A549 (cell line): Measurements from ENCODE around the gene TXNDC17. TPM values are rescaled to one million over a fixed set of nuclear protein-coding genes. Genes with fewer than 3 reads are reported as not detected.
A peak's percentile ranks its signal among the peaks of the same experiment; 100 is the strongest.
"Not testable (repeated sequence)": the region's sequence is repeated elsewhere in the genome, so short reads cannot be mapped to it uniquely, and the experiment has no call there.

Experiments used
- ATAC-seq, 2 experiments: fragments of 200-7000 bp in 1 of 2; fragments of >200 bp in 1 of 2; cut with Nextera tagmentation in 1 of 2; cut with Tn5 transposase in 1 of 2; 3 replicates each; pipeline versions ENCODE4 v1.8.0 to v1.9.1; 2018 to 2020; ENCODE audit warnings: mild to moderate bottlenecking in 1 of 2, moderate library complexity in 1 of 2
- CTCF ChIA-PET: fragments of 300-600 bp; sonication (Branson Sonifier 250); formaldehyde crosslinking; extraction: SDS; loops from one replicate; lab custom pipeline; 2021; ENCODE audit warnings: antibody characterized with exemption, inconsistent platforms; lab: Yijun Ruan, JAX
- POLR2A ChIA-PET: fragments of 350-600 bp; formaldehyde crosslinking; extraction: SDS; loops from one replicate; lab custom pipeline; 2021; ENCODE audit warnings: antibody characterized with exemption, inconsistent platforms; lab: Yijun Ruan, JAX
- DNase-seq, 2 experiments: peaks; one replicate each; pipeline versions ENCODE4 v3.0.0 to v3.0.0-alpha.2; 2011 to 2016; ENCODE audit warnings: low read depth in 1 of 2, low spot score in 1 of 2
- FAIRE-seq: peaks from 2 replicates; lab custom pipeline; 2011; peaks lifted over from hg19 to GRCh38; lab: Jason Lieb, UNC
- H3K27ac ChIP-seq, 2 experiments: fragments of >200 bp; sonication (Bioruptor Twin); formaldehyde crosslinking; 3 replicates each; pipeline ENCODE4 v1.5.1; 2016 to 2017
- H3K4me1 ChIP-seq: fragments of >200 bp; sonication (Bioruptor Twin); formaldehyde crosslinking; 3 replicates; pipeline ENCODE4 v1.6.1; 2016
- H3K4me2 ChIP-seq: fragments of >200 bp; sonication (Bioruptor Twin); formaldehyde crosslinking; 3 replicates; pipeline ENCODE4 v1.6.1; 2016
- H3K4me3 ChIP-seq: fragments of >200 bp; sonication (Bioruptor Twin); formaldehyde crosslinking; 3 replicates; pipeline ENCODE4 v1.5.1; 2016
- H3K9me3 ChIP-seq: fragments of >200 bp; sonication (Bioruptor Twin); formaldehyde crosslinking; 3 replicates; pipeline ENCODE4 v1.6.1; 2016
- CEBPB ChIP-seq, 2 experiments: fragments of >200 bp in 1 of 2; sonication (Bioruptor Twin) in 1 of 2; formaldehyde crosslinking in 1 of 2; IDR thresholded peaks; 2 replicates each; pipeline ENCODE4 v1.6.1; 2012 to 2016
- EHF ChIP-seq: fragments of 250-450 bp; sonication (Bioruptor Pico); IDR thresholded peaks from 2 replicates; pipeline ENCODE4 v1.5.0; 2020; ENCODE audit warnings: mild to moderate bottlenecking
- EP300 ChIP-seq, 2 experiments: fragments of >200 bp; sonication (Bioruptor Twin); formaldehyde crosslinking; IDR thresholded peaks; 2 replicates in 1 of 2; 3 replicates in 1 of 2; pipeline ENCODE4 v1.6.1; 2016 to 2017
- FOSL2 ChIP-seq, 2 experiments: fragments of 450-650 bp in 1 of 2; fragments of >200 bp in 1 of 2; sonication (Bioruptor Twin) in 1 of 2; formaldehyde crosslinking; IDR thresholded peaks; 2 replicates each; pipeline versions ENCODE4 v1.5.0 to v1.6.1; 2016 to 2020; ENCODE audit warnings: mild to moderate bottlenecking in 1 of 2, moderate library complexity in 1 of 2
- FOXS1 ChIP-seq: fragments of 250-450 bp; sonication (Bioruptor Pico); IDR thresholded peaks from 2 replicates; pipeline ENCODE4 v1.5.0; 2020; ENCODE audit warnings: mild to moderate bottlenecking, moderate library complexity
- HDAC2 ChIP-seq: fragments of 200-600 bp; sonication (generic); IDR thresholded peaks from 2 replicates; pipeline ENCODE4 v1.6.1; 2016
- HOXA7 ChIP-seq: fragments of 250-450 bp; sonication (Bioruptor Pico); IDR thresholded peaks from 2 replicates; pipeline ENCODE4 v1.5.0; 2020; ENCODE audit warnings: mild to moderate bottlenecking, moderate library complexity
- HOXB13 ChIP-seq: fragments of 250-450 bp; sonication (Bioruptor Pico); IDR thresholded peaks from 2 replicates; pipeline ENCODE4 v1.5.0; 2020; ENCODE audit warnings: low read depth, mild to moderate bottlenecking, moderate library complexity
- HOXB5 ChIP-seq: fragments of 250-450 bp; sonication (Bioruptor Pico); IDR thresholded peaks from 2 replicates; pipeline ENCODE4 v1.5.0; 2020; ENCODE audit warnings: mild to moderate bottlenecking, moderate library complexity
- JUN ChIP-seq, 2 experiments: fragments of >200 bp; sonication (Bioruptor Twin); formaldehyde crosslinking; IDR thresholded peaks; 2 replicates in 1 of 2; 3 replicates in 1 of 2; pipeline ENCODE4 v1.6.1; 2016 to 2017
- JUNB ChIP-seq: fragments of >200 bp; sonication (Bioruptor Twin); formaldehyde crosslinking; IDR thresholded peaks from 2 replicates; pipeline ENCODE4 v1.6.1; 2016
- KDM5A ChIP-seq: fragments of 200-600 bp; sonication (generic); IDR thresholded peaks from 2 replicates; pipeline ENCODE4 v1.6.1; 2016; ENCODE audit warnings: antibody characterized with exemption, mild to moderate bottlenecking
- RAD21 ChIP-seq, 2 experiments: fragments of >200 bp in 1 of 2; sonication (Bioruptor Twin) in 1 of 2; formaldehyde crosslinking in 1 of 2; IDR thresholded peaks in 1 of 2; conservative IDR thresholded peaks in 1 of 2; 2 replicates in 1 of 2; 3 replicates in 1 of 2; pipeline ENCODE4 v1.6.1; 2012 to 2018; ENCODE audit warnings: inconsistent platforms in 1 of 2
- SMC3 ChIP-seq: fragments of >200 bp; sonication (Bioruptor Twin); formaldehyde crosslinking; IDR thresholded peaks from 3 replicates; pipeline ENCODE4 v1.6.1; 2018; ENCODE audit warnings: inconsistent platforms
- SREBF2 ChIP-seq: fragments of 450-650 bp; IDR thresholded peaks from 2 replicates; pipeline ENCODE4 v1.6.1; 2014; ENCODE audit warnings: mild to moderate bottlenecking, moderate library complexity
- ZC3H11A ChIP-seq: fragments of 450-650 bp; IDR thresholded peaks from 2 replicates; pipeline ENCODE4 v1.6.1; 2014; ENCODE audit warnings: antibody characterized with exemption, mild to moderate bottlenecking
- ZFP36 ChIP-seq: fragments of 450-650 bp; IDR thresholded peaks from 2 replicates; pipeline ENCODE4 v1.6.1; 2014; ENCODE audit warnings: borderline replicate concordance; ENCODE audit not compliant: partially characterized antibody
- ZNF302 ChIP-seq: fragments of 250-450 bp; sonication (Bioruptor Pico); IDR thresholded peaks from 2 replicates; pipeline ENCODE4 v1.9.0; 2021; ENCODE audit warnings: inconsistent platforms, mild to moderate bottlenecking, moderate library complexity
- WGBS: methylation state at CpG from one replicate; pipeline ENCODE4 v1.1.6; 2017; ENCODE audit errors: missing lambda C conversion rate; 5-methylcytosine and 5-hydroxymethylcytosine counted together
- polyA plus RNA-seq, 4 experiments: library from polyadenylated mRNA; depleted of rRNA in 3 of 4; stranded (reverse); fragments of >200 nt; fragmentation: RNase III in 1 of 4; extraction: RNeasy Plus Mini Kit Qiagen cat#74134 plus additional on column Dnase treatment in 1 of 4; gene quantifications; 2 replicates in 3 of 4; 3 replicates in 1 of 4; pipeline ENCODE4 v1.2.3, GENCODE V29; 2011 to 2017
- TF ChIP-seq, protein P1 (sequence below): IDR thresholded peaks from 2 replicates; pipeline ENCODE4 v1.6.1; 2012; ENCODE audit warnings: low read depth, borderline replicate concordance
- TF ChIP-seq, protein P2 (sequence below): IDR thresholded peaks from 2 replicates; pipeline ENCODE4 v1.6.1; 2012
- TF ChIP-seq, protein P3 (sequence below): fragments of >200 bp; sonication (Bioruptor Twin); formaldehyde crosslinking; IDR thresholded peaks from 3 replicates; pipeline ENCODE4 v1.6.1; 2016

TXNDC17 gene
- polyA plus RNA-seq, 2 of the 4 experiments (the other 2 are of a cell fraction), result 572 to 621 TPM

DNA sequence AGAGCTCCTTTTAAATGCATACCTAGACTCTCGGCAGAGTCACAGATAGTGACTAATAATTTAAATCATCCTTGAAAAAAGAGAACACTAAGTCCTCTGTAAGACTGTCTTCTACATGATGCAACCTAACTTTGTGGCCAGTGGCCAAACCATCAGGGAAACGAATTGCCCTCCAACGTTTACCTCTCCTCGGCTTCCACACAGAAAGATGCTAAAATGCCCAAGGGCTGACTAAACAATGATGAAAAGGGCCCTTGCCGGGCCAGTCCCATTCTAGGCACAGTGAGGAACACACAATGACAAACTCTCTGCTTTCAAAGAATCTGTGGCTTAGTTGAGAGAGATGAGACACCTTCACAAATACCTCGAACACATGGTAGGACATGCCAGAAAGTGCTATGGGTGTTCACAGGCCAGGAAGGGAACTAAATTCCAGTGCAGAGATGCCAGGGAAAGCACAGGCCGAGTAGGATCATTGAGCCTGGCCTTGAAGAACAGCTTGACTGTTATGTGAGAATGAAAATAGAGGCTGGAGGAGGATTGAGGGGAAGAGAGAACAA is 49.2 kb upstream of the TXNDC17 start:
- H3K4me1 ChIP-seq, result peaks cover 29% of the 10 kb centered on the region
- FAIRE-seq (no peak), ATAC-seq (peak; percentile 85 to 86), DNase-seq (peak; percentile 38 to 79)
- WGBS, result 2% methylated on average over 7 of the region's 7 CpGs
- no peaks in the 10 kb centered on the region for H3K9me3 ChIP-seq
- H3K4me3 ChIP-seq, result peak overlapping the region; percentile 29; the same call in 2 of the 3 replicates
- TF ChIP-seq RAD21 (conservative IDR thresholded peaks at IDR 0.05 in 1 of 2, IDR thresholded peaks at IDR 0.05 in 1 of 2) (peak in 1 of 2 experiments; percentile 26; a peak in 1 of 5 replicates), EHF (peak; percentile 64; the same call in 1 of the 2 replicates), FOXS1 (CRISPR knock-in tag) (peak; percentile 56; the same call in 1 of the 2 replicates), JUNB (peak; percentile 60), ZNF302 (peak; percentile 88; the same call in 1 of the 2 replicates), HOXB5 (CRISPR knock-in tag) (0 out of 2 replicates have a peak, but pooled peaks have one; percentile 63), FOSL2 (IDR thresholded peaks at IDR 0.05) (no peak), FOSL2 (CRISPR knock-in tag; IDR thresholded peaks at IDR 0.05) (peak; percentile 58), HDAC2 (no peak), KDM5A (no peak), HOXB13 (CRISPR knock-in tag) (0 out of 2 replicates have a peak, but pooled peaks have one; percentile 55), CEBPB (IDR thresholded peaks at IDR 0.05) (peak; percentile 74 to 90), JUN (IDR thresholded peaks at IDR 0.05) (peak; percentile 64 to 80; a peak in 3 of 5 replicates), HOXA7 (CRISPR knock-in tag) (no peak), SREBF2 (no peak), SMC3 (0 out of 3 replicates have a peak, but pooled peaks have one; percentile 20), ZC3H11A (no peak), EP300 (IDR thresholded peaks at IDR 0.05) (peak in 1 of 2 experiments; percentile 2; a peak in 1 of 5 replicates)
- TF ChIP-seq, protein P1, sequence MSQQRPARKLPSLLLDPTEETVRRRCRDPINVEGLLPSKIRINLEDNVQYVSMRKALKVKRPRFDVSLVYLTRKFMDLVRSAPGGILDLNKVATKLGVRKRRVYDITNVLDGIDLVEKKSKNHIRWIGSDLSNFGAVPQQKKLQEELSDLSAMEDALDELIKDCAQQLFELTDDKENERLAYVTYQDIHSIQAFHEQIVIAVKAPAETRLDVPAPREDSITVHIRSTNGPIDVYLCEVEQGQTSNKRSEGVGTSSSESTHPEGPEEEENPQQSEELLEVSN, result peak; percentile 70; the same call in 1 of the 2 replicates
- TF ChIP-seq, protein P2, sequence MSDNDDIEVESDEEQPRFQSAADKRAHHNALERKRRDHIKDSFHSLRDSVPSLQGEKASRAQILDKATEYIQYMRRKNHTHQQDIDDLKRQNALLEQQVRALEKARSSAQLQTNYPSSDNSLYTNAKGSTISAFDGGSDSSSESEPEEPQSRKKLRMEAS, result peak; percentile 60
- TF ChIP-seq, protein P3, sequence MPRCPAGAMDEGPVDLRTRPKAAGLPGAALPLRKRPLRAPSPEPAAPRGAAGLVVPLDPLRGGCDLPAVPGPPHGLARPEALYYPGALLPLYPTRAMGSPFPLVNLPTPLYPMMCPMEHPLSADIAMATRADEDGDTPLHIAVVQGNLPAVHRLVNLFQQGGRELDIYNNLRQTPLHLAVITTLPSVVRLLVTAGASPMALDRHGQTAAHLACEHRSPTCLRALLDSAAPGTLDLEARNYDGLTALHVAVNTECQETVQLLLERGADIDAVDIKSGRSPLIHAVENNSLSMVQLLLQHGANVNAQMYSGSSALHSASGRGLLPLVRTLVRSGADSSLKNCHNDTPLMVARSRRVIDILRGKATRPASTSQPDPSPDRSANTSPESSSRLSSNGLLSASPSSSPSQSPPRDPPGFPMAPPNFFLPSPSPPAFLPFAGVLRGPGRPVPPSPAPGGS, result 0 out of 3 replicates have a peak, but pooled peaks have one; percentile 14
- ChIA-PET CTCF (interaction anchor here (0.8 to 8.6 kb wide), 5 partner anchors 24 to 119 kb away, joined by 3 to 68 read pairs (median 3); no protein-coding TSS in a partner anchor), POLR2A (interaction anchor here (1.5 kb wide), 1 partner anchor 14 kb away, joined by 3 read pairs; no protein-coding TSS in a partner anchor)
- peak overlapping the region; percentile 90 to 98 for H3K27ac ChIP-seq
- peak overlapping the region; percentile 86 for H3K4me2 ChIP-seq

DNA sequence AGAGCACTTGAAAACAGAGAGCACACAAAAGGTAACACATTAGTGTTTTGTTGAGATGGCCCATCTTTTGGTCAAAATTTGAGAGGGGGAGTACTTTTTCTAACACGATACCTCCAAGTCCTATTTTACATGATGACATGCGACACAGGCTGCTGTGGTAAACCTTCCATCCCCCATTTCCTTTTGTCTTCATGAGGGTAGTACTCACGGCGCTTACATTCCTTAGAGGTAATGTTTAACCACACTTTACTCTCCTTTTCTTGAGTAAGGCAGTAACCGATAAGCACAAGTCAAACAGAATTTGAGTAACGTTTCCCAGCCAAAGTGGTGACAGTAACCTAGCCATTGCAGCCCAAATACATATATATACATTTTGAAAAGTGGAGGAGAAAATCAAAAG is 48.7 kb upstream of the TXNDC17 start:
- H3K4me1 ChIP-seq, result peaks cover 30% of the 10 kb centered on the region
- DNase-seq (peak; percentile 75 to 89), ATAC-seq (peak; percentile 92 to 94), FAIRE-seq (peak; percentile 100)
- no peak for TF ChIP-seq ZFP36
- no peak for TF ChIP-seq FOSL2 (IDR thresholded peaks at IDR 0.05)
- TF ChIP-seq FOSL2 (CRISPR knock-in tag; IDR thresholded peaks at IDR 0.05), result 0 out of 2 replicates have a peak, but pooled peaks have one; percentile 5
- TF ChIP-seq JUN (IDR thresholded peaks at IDR 0.05), result peak in 1 of 2 experiments; percentile 3; a peak in 3 of 5 replicates
- TF ChIP-seq, protein P1, result no peak; the same call in 1 of the 2 replicates
- TF ChIP-seq CEBPB (IDR thresholded peaks at IDR 0.05), result peak; percentile 26 to 66; a peak in 1 of 4 replicates
- TF ChIP-seq, protein P2, result peak; percentile 49; the same call in 1 of the 2 replicates
- peak overlapping the region; percentile 29; the same call in 2 of the 3 replicates for H3K4me3 ChIP-seq
- H3K9me3 ChIP-seq, result no peaks in the 10 kb centered on the region
- CTCF ChIA-PET, result no interaction called here
- POLR2A ChIA-PET, result interaction anchor here (1.5 kb wide), 1 partner anchor 14 kb away, joined by 3 read pairs; no protein-coding TSS in a partner anchor
- H3K27ac ChIP-seq, result peak overlapping the region; percentile 90 to 98
- H3K4me2 ChIP-seq, result peak overlapping the region; percentile 86
- 1% methylated on average over 6 of the region's 6 CpGs for WGBS

DNA sequence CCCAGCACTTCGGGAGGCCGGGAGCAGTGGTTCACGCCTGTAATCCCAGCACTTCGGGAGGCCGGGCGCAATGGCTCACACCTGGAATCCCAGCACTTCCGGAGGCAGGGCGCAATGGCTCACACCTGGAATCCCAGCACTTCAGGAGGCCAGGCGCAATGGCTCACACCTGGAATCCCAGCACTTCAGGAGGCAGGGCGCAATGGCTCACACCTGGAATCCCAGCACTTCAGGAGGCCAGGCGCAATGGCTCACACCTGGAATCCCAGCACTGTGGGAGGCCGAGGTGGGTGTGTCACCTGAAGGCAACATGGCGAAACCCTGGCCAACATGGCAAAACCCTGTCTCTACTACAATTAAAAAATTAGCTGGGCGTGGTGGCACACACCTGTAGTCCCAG is 47.5 kb upstream of the TXNDC17 start:
- DNase-seq, POLR2A ChIA-PET, ATAC-seq, H3K4me3 ChIP-seq, H3K9me3 ChIP-seq, FAIRE-seq, H3K4me2 ChIP-seq: not testable (repeated sequence)
- WGBS, result 95% methylated on average over 14 of the region's 14 CpGs
- H3K4me1 ChIP-seq, result peaks cover 42% of the 10 kb centered on the region
- CTCF ChIA-PET, result interaction anchor here (1.0 to 1.3 kb wide), 3 partner anchors 19 to 122 kb away, joined by 3 to 4 read pairs (median 4); no protein-coding TSS in a partner anchor
- peak overlapping the region; percentile 90 to 98 for H3K27ac ChIP-seq
